OCI-LY3 (cell line): ENCODE results near the gene ZSWIM8.

Experiments used
- EZH2phosphoT487 ChIP-seq: fragments of 200-600 bp; shearing (Covaris generic); IDR thresholded peaks from 2 replicates; pipeline ENCODE4 v1.6.1; 2018; ENCODE audit warnings: antibody characterized with exemption, mixed run types, low read depth
- TF ChIP-seq, protein P1 (sequence below): fragments of 200-600, 300-600 bp; sonication (generic); IDR thresholded peaks from 2 replicates; pipeline ENCODE4 v1.5.1; 2014; ENCODE audit warnings: antibody characterized with exemption, low read length, low read depth

DNA sequence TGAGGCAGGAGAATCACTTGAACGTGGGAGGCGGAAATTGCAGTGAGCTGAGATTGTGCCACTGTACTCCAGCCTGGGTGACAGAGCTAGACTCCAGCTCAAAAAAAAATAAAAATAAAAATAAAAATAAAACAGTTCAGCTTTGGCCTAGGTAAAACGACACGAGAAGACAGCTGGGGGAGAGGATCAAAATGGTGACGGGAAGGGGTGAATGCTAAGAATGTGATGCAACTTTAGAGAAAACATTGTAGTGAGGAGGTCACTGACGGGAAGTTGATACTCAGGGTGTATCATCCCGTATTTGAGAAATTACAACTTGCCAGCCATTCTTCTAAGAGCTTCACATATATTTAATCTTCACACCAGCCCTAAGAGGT lies 24.9 kb downstream of the ZSWIM8 start:
- TF ChIP-seq, protein P1, sequence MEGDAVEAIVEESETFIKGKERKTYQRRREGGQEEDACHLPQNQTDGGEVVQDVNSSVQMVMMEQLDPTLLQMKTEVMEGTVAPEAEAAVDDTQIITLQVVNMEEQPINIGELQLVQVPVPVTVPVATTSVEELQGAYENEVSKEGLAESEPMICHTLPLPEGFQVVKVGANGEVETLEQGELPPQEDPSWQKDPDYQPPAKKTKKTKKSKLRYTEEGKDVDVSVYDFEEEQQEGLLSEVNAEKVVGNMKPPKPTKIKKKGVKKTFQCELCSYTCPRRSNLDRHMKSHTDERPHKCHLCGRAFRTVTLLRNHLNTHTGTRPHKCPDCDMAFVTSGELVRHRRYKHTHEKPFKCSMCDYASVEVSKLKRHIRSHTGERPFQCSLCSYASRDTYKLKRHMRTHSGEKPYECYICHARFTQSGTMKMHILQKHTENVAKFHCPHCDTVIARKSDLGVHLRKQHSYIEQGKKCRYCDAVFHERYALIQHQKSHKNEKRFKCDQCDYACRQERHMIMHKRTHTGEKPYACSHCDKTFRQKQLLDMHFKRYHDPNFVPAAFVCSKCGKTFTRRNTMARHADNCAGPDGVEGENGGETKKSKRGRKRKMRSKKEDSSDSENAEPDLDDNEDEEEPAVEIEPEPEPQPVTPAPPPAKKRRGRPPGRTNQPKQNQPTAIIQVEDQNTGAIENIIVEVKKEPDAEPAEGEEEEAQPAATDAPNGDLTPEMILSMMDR: no peak
- no peak for TF ChIP-seq EZH2phosphoT487
